HFF-Myc (cell line): ENCODE data around the gene INTS14.

Source experiments
- DNase-seq: peaks from one replicate; pipeline ENCODE4 v3.0.0-alpha.2; 2011; ENCODE audit warnings: low read depth; ENCODE audit errors: extremely low read depth
- H3K4me3 ChIP-seq: replicated peaks from 2 replicates; pipeline ENCODE4 v1.5.1; 2011; ENCODE audit warnings: low read depth, mild to moderate bottlenecking, control low read depth, low read length
- TF ChIP-seq, protein P1 (sequence below): IDR thresholded peaks from 2 replicates; pipeline ENCODE4 v1.5.1; 2012; ENCODE audit warnings: mild to moderate bottlenecking, low read depth, low read length, control low read depth; ENCODE audit errors: missing control alignments

INTS14 gene

DNA sequence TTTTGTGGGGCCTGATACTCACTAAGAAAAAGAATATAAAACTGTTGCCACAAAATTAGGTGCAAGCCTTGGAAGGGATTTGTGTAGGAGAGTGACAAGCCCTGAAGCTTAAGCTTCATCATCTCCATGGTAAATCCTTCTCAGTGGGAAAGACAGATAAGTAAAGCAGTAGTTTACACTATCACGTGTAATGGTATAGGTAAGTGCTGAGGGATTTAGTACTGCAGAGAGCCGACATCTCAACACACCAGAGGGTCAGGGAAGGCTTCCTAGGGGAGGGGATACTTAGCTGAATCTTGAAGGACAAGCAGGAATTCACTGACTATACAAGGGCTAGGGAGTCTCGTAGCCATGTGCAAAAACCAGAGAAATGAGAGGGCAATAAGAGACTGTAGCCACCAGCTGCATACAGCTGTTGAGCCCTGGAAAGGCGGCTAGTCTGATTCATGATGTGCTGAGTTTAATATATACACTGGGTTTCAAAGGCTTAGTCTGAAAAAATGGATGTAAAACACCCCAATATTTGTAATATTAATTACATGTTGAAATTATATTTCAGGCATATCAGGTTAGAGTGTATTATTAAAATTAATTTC is 21.9 kb upstream of the INTS14 start:
- DNase-seq, result no peak

DNA sequence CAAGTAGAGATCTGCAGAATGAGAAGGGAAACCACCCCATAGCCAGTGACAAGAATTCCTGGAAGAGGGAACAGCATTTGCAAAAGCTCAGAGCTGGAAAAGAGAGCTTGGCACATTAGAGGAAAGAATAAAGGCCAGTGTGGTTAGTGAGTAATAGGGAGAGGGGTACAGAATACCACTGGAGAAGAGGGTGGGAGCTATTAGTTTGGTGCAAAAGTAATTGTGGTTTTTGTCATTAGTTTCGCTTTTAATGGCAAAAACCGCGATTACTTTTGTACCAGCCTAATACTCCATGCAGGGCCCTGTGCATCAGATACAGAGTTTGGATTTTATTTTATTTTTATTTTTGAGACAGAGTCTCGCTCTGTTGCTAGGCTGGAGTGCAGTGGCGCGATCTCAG is 20.6 kb upstream of the INTS14 start:
- TF ChIP-seq, protein P1, sequence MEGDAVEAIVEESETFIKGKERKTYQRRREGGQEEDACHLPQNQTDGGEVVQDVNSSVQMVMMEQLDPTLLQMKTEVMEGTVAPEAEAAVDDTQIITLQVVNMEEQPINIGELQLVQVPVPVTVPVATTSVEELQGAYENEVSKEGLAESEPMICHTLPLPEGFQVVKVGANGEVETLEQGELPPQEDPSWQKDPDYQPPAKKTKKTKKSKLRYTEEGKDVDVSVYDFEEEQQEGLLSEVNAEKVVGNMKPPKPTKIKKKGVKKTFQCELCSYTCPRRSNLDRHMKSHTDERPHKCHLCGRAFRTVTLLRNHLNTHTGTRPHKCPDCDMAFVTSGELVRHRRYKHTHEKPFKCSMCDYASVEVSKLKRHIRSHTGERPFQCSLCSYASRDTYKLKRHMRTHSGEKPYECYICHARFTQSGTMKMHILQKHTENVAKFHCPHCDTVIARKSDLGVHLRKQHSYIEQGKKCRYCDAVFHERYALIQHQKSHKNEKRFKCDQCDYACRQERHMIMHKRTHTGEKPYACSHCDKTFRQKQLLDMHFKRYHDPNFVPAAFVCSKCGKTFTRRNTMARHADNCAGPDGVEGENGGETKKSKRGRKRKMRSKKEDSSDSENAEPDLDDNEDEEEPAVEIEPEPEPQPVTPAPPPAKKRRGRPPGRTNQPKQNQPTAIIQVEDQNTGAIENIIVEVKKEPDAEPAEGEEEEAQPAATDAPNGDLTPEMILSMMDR, result no peak
- H3K4me3 ChIP-seq, result no peak overlapping the region
- DNase-seq, result no peak

More for the DNA sequence above, 21.9 kb upstream of the INTS14 start:
- no peak overlapping the region for H3K4me3 ChIP-seq
- TF ChIP-seq, protein P1, result no peak

DNA sequence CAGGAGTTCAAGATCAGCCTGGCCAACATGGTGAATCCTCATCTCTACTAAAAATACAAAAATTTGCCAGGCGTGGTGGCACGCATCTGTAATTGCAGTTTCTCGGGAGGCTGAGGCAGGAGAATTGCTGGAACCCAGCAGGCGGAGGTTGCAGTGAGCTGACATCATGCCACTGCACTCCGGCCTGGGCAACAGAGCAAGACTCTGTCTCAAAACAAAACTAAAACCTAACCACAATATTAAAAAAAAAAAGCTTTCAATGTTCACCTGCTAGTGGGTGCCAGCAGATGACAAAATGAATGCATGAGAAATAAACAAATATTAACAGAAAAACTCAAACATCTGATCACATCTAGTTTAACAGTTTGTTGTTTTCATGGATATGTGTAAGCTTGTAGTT is 19.8 kb upstream of the INTS14 start:
- TF ChIP-seq, protein P1, result no peak
- H3K4me3 ChIP-seq, result no peak overlapping the region
- DNase-seq, result no peak

DNA sequence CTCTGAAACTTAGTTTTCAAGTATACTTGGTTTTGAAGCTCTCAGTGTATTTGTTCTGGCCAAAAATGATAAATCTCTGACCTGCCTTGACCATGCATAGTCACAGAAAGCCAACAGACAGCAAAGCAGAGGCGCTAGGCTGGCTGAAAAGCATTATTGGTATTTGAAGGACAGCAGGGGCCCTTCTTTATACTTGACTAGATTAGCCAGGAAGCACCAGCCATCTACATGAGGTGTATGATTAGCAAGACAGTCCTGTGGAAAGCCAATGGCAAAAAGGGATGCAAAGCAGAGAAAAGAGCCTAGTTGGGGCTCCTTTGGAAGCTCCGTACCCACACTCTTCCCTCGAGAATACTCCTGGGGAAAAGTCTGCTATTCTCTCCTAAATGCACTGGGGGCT is 18.6 kb upstream of the INTS14 start:
- no peak for DNase-seq
- no peak overlapping the region for H3K4me3 ChIP-seq

DNA sequence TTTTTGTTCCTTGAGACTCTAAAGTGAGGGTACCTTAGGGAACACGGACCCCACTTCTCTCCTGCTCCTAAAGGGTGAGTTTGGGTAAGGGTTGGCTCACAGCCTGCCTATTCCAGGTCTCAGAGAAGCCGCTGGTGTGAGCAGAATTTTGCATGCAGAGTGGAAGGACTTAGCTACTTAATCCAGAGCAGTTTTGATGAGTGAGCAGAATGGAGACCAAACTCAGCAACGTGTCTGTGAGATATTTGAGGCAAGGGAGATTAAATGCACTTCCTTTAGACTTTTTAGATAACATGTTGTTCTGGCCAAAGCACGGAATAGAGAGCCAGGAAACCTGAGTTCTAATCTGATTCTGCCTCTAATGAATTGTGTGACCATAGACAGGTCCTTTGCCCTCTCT is 15.9 kb upstream of the INTS14 start:
- no peak overlapping the region for H3K4me3 ChIP-seq
- TF ChIP-seq, protein P1, result no peak
- DNase-seq, result no peak

More for the DNA sequence above, 18.6 kb upstream of the INTS14 start:
- TF ChIP-seq, protein P1, result no peak

DNA sequence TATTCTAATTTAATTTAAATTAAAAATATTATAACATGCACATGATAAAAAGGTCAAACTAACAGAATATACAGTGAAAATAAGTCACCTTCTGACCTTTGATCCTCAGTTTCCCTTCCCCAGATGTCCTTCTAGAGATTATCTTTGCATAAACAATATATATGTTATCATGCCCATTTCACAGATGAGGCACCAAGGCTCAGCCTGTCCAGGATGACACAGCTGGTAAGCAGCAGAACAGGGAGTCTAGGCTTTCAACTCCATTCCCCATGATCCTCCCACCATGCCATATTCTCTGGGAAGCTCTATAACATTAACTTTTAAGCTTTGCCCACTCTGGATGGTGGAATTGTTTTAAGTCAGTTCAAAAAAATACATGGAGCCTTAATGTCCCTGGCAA is 12.2 kb upstream of the INTS14 start:
- TF ChIP-seq, protein P1, result no peak
- no peak overlapping the region for H3K4me3 ChIP-seq
- no peak for DNase-seq

DNA sequence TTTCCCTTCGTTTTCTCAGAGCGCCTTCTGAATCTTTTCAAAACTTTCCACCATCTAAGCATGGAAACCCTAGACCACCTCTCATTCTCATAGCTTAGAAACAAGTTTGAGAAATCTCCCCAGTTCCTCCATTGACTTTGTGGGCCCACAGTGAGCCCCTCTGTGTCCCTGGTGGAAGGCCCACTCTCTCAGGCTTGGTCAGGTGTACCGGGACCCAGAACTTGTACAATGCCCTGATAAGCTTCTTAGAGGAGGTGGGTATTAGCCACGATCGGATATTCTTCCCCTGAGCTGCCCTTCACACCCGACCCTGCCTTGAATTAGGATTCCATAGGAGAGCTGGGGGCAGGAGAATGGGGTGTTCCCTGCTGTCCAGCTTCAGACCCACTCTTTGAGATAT is 10.7 kb upstream of the INTS14 start, which contains the start of gene SLC24A1:
Gene SLC24A1, plus strand, starts transcription at position 301 of the 400 bp plus-strand sequence. CDS start 2,143 bp downstream, outside the sequence.
- no peak within 1 kb of the TSS for H3K4me3 ChIP-seq
- TF ChIP-seq, protein P1, result no peak
- DNase-seq, result no peak
